A549 (cell line): ENCODE data around the gene PLN. TPM values are rescaled to one million over a fixed set of nuclear protein-coding genes. Genes with fewer than 3 reads are reported as not detected.

Experiments used
- ATAC-seq, 2 experiments: fragments of 200-7000 bp in 1 of 2; fragments of >200 bp in 1 of 2; cut with Nextera tagmentation in 1 of 2; cut with Tn5 transposase in 1 of 2; 3 replicates each; pipeline versions ENCODE4 v1.8.0 to v1.9.1; 2018 to 2020; ENCODE audit warnings: mild to moderate bottlenecking in 1 of 2, moderate library complexity in 1 of 2
- CTCF ChIA-PET: fragments of 300-600 bp; sonication (Branson Sonifier 250); formaldehyde crosslinking; extraction: SDS; loops from one replicate; lab custom pipeline; 2021; ENCODE audit warnings: antibody characterized with exemption, inconsistent platforms; lab: Yijun Ruan, JAX
- POLR2A ChIA-PET: fragments of 350-600 bp; formaldehyde crosslinking; extraction: SDS; loops from one replicate; lab custom pipeline; 2021; ENCODE audit warnings: antibody characterized with exemption, inconsistent platforms; lab: Yijun Ruan, JAX
- DNase-seq, 2 experiments: peaks; one replicate each; pipeline versions ENCODE4 v3.0.0 to v3.0.0-alpha.2; 2011 to 2016; ENCODE audit warnings: low read depth in 1 of 2, low spot score in 1 of 2
- FAIRE-seq: peaks from 2 replicates; lab custom pipeline; 2011; peaks lifted over from hg19 to GRCh38; lab: Jason Lieb, UNC
- H3K27ac ChIP-seq, 2 experiments: fragments of >200 bp; sonication (Bioruptor Twin); formaldehyde crosslinking; 3 replicates each; pipeline ENCODE4 v1.5.1; 2016 to 2017
- H3K4me1 ChIP-seq: fragments of >200 bp; sonication (Bioruptor Twin); formaldehyde crosslinking; 3 replicates; pipeline ENCODE4 v1.6.1; 2016
- H3K4me2 ChIP-seq: fragments of >200 bp; sonication (Bioruptor Twin); formaldehyde crosslinking; 3 replicates; pipeline ENCODE4 v1.6.1; 2016
- H3K4me3 ChIP-seq: fragments of >200 bp; sonication (Bioruptor Twin); formaldehyde crosslinking; 3 replicates; pipeline ENCODE4 v1.5.1; 2016
- H3K9me3 ChIP-seq: fragments of >200 bp; sonication (Bioruptor Twin); formaldehyde crosslinking; 3 replicates; pipeline ENCODE4 v1.6.1; 2016
- CEBPB ChIP-seq, 2 experiments: fragments of >200 bp in 1 of 2; sonication (Bioruptor Twin) in 1 of 2; formaldehyde crosslinking in 1 of 2; IDR thresholded peaks; 2 replicates each; pipeline ENCODE4 v1.6.1; 2012 to 2016
- CHD4 ChIP-seq: fragments of 200-600 bp; sonication (generic); IDR thresholded peaks from 2 replicates; pipeline ENCODE4 v1.6.1; 2016; ENCODE audit warnings: antibody characterized with exemption, mild to moderate bottlenecking, borderline replicate concordance
- CTCF ChIP-seq: fragments of >200 bp; sonication (Bioruptor Twin); formaldehyde crosslinking; IDR thresholded peaks from 3 replicates; pipeline ENCODE4 v1.5.1; 2016
- ELK1 ChIP-seq: fragments of 150-350 bp; IDR thresholded peaks from 2 replicates; pipeline ENCODE4 v1.6.1; 2014; ENCODE audit warnings: low read depth, mild to moderate bottlenecking, low read length
- FOXS1 ChIP-seq: fragments of 250-450 bp; sonication (Bioruptor Pico); IDR thresholded peaks from 2 replicates; pipeline ENCODE4 v1.5.0; 2020; ENCODE audit warnings: mild to moderate bottlenecking, moderate library complexity
- HEYL ChIP-seq: fragments of 250-450 bp; sonication (Bioruptor Pico); IDR thresholded peaks from 2 replicates; pipeline ENCODE4 v1.8.0; 2021; ENCODE audit warnings: mild to moderate bottlenecking, moderate library complexity
- HOXA7 ChIP-seq: fragments of 250-450 bp; sonication (Bioruptor Pico); IDR thresholded peaks from 2 replicates; pipeline ENCODE4 v1.5.0; 2020; ENCODE audit warnings: mild to moderate bottlenecking, moderate library complexity
- HOXB13 ChIP-seq: fragments of 250-450 bp; sonication (Bioruptor Pico); IDR thresholded peaks from 2 replicates; pipeline ENCODE4 v1.5.0; 2020; ENCODE audit warnings: low read depth, mild to moderate bottlenecking, moderate library complexity
- MAFK ChIP-seq: fragments of 450-650 bp; IDR thresholded peaks from 2 replicates; pipeline ENCODE4 v1.6.1; 2014; ENCODE audit not compliant: partially characterized antibody
- NFE2L2 ChIP-seq: fragments of 150-350 bp; conservative IDR thresholded peaks from 2 replicates; pipeline ENCODE4 v1.6.1; 2014; ENCODE audit warnings: low read length
- NR3C1 ChIP-seq: fragments of >200 bp; sonication (Bioruptor Twin); formaldehyde crosslinking; IDR thresholded peaks from 3 replicates; pipeline ENCODE4 v1.6.1; 2017
- PHF8 ChIP-seq: fragments of 200-600 bp; sonication (generic); IDR thresholded peaks from 2 replicates; pipeline ENCODE4 v1.6.1; 2016; ENCODE audit warnings: low read depth, mild to moderate bottlenecking, antibody characterized with exemption, moderate library complexity, borderline replicate concordance
- POLR2A ChIP-seq: IDR thresholded peaks from 2 replicates; pipeline ENCODE4 v1.6.1; 2012; ENCODE audit warnings: mild to moderate bottlenecking, low read length
- POLR2AphosphoS2 ChIP-seq: conservative IDR thresholded peaks from 2 replicates; pipeline ENCODE4 v1.6.1; 2012; ENCODE audit warnings: low read length, improper control_type of control experiment, inconsistent platforms
- RAD21 ChIP-seq, 2 experiments: fragments of >200 bp in 1 of 2; sonication (Bioruptor Twin) in 1 of 2; formaldehyde crosslinking in 1 of 2; IDR thresholded peaks in 1 of 2; conservative IDR thresholded peaks in 1 of 2; 2 replicates in 1 of 2; 3 replicates in 1 of 2; pipeline ENCODE4 v1.6.1; 2012 to 2018; ENCODE audit warnings: inconsistent platforms in 1 of 2
- RFX5 ChIP-seq: fragments of 450-650 bp; IDR thresholded peaks from 2 replicates; pipeline ENCODE4 v1.7.1; 2014; ENCODE audit warnings: antibody characterized with exemption, mild to moderate bottlenecking, moderate library complexity
- SMC3 ChIP-seq: fragments of >200 bp; sonication (Bioruptor Twin); formaldehyde crosslinking; IDR thresholded peaks from 3 replicates; pipeline ENCODE4 v1.6.1; 2018; ENCODE audit warnings: inconsistent platforms
- TFCP2L1 ChIP-seq: fragments of 250-450 bp; sonication (Bioruptor Pico); IDR thresholded peaks from 2 replicates; pipeline ENCODE4 v1.5.0; 2021; ENCODE audit warnings: mild to moderate bottlenecking
- TP53 ChIP-seq: fragments of 250-450 bp; sonication (Bioruptor Pico); IDR thresholded peaks from 2 replicates; pipeline ENCODE4 v1.5.0; 2021; ENCODE audit warnings: mild to moderate bottlenecking, moderate library complexity
- USF2 ChIP-seq: fragments of 450-650 bp; IDR thresholded peaks from 2 replicates; pipeline ENCODE4 v1.6.1; 2014; ENCODE audit warnings: antibody characterized with exemption
- ZC3H11A ChIP-seq: fragments of 450-650 bp; IDR thresholded peaks from 2 replicates; pipeline ENCODE4 v1.6.1; 2014; ENCODE audit warnings: antibody characterized with exemption, mild to moderate bottlenecking
- ZNF302 ChIP-seq: fragments of 250-450 bp; sonication (Bioruptor Pico); IDR thresholded peaks from 2 replicates; pipeline ENCODE4 v1.9.0; 2021; ENCODE audit warnings: inconsistent platforms, mild to moderate bottlenecking, moderate library complexity
- ZSCAN20 ChIP-seq: fragments of 250-450 bp; sonication (Bioruptor Pico); IDR thresholded peaks from 2 replicates; pipeline ENCODE4 v1.8.0; 2022; ENCODE audit warnings: mild to moderate bottlenecking, moderate library complexity
- WGBS: methylation state at CpG from one replicate; pipeline ENCODE4 v1.1.6; 2017; ENCODE audit errors: missing lambda C conversion rate; 5-methylcytosine and 5-hydroxymethylcytosine counted together
- polyA plus RNA-seq, 4 experiments: library from polyadenylated mRNA; depleted of rRNA in 3 of 4; stranded (reverse); fragments of >200 nt; fragmentation: RNase III in 1 of 4; extraction: RNeasy Plus Mini Kit Qiagen cat#74134 plus additional on column Dnase treatment in 1 of 4; gene quantifications; 2 replicates in 3 of 4; 3 replicates in 1 of 4; pipeline ENCODE4 v1.2.3, GENCODE V29; 2011 to 2017

Gene PLN
- polyA plus RNA-seq, 2 of the 4 experiments (the other 2 are of a cell fraction): not detected

- no peaks in the 10 kb centered on the region for H3K9me3 ChIP-seq
- no peak overlapping the region for H3K27ac ChIP-seq
- DNase-seq (no peak), ATAC-seq (no peak), FAIRE-seq (no peak)
- no peak overlapping the region for H3K4me3 ChIP-seq
- H3K4me2 ChIP-seq: no peak overlapping the region
- peaks cover 11% of the 10 kb centered on the region; the same call in 1 of the 3 replicates for H3K4me1 ChIP-seq
- ChIA-PET CTCF (no interaction called here), POLR2A (no interaction called here)
- TF ChIP-seq TFCP2L1 (CRISPR knock-in tag): no peak
Observed at GRCh38 chr6:118548613-118549012, 517 bp downstream of the PLN start.

- Histone ChIP-seq H3K4me2 (no peak overlapping the region), H3K9me3 (no peaks in the 10 kb centered on the region), H3K4me1 (peaks cover 11% of the 10 kb centered on the region; the same call in 1 of the 3 replicates), H3K27ac (no peak overlapping the region), H3K4me3 (no peak overlapping the region)
- peak; percentile 60 to 61 for TF ChIP-seq RAD21 (conservative IDR thresholded peaks at IDR 0.05 in 1 of 2, IDR thresholded peaks at IDR 0.05 in 1 of 2)
- TF ChIP-seq CTCF: peak; percentile 53
- peak; percentile 35; the same call in 1 of the 3 replicates for TF ChIP-seq SMC3
- TF ChIP-seq RFX5: no peak
- CTCF ChIA-PET: interaction anchor here (0.7 to 0.9 kb wide), 2 partner anchors 268 to 410 kb away, joined by 3 read pairs; no protein-coding TSS in a partner anchor
- peak; percentile 80 to 82; a peak in 5 of 6 replicates for ATAC-seq
- POLR2A ChIA-PET: no interaction called here
- DNase-seq: peak; percentile 17 to 47
- no peak for FAIRE-seq
- 25% methylated on average over 3 of the region's 3 CpGs for WGBS
Observed at GRCh38 chr6:118551063-118552053, 3.3 kb downstream of the PLN start.

GRCh38 chr6:118553132-118553531, 5.0 kb downstream of the PLN start:
- ChIA-PET CTCF (interaction anchor here (1.6 kb wide), 1 partner anchor 12 kb away, joined by 5 read pairs; no protein-coding TSS in a partner anchor), POLR2A (no interaction called here)
- Histone ChIP-seq H3K4me2 (no peak overlapping the region), H3K4me1 (peaks cover 11% of the 10 kb centered on the region; the same call in 1 of the 3 replicates), H3K27ac (no peak overlapping the region), H3K9me3 (no peaks in the 10 kb centered on the region), H3K4me3 (no peak overlapping the region)
- no peak for FAIRE-seq
- ATAC-seq: no peak
- 11% methylated on average over 1 of the region's 1 CpG for WGBS
- TF ChIP-seq HOXA7 (CRISPR knock-in tag) (no peak), ZC3H11A (no peak), POLR2A (no peak), FOXS1 (no peak), HEYL (CRISPR knock-in tag) (no peak), NFE2L2 (no peak), ZNF302 (no peak), CEBPB (IDR thresholded peaks at IDR 0.05) (no peak), ELK1 (no peak), CHD4 (no peak), NR3C1 (no peak), PHF8 (no peak), TP53 (CRISPR knock-in tag) (no peak), HOXB13 (no peak), POLR2AphosphoS2 (no peak), USF2 (no peak), MAFK (no peak), ZSCAN20 (no peak), SMC3 (no peak)
- DNase-seq: no peak
